Measurements from ENCODE around the gene ZNF441. TPM values are rescaled to one million over a fixed set of nuclear protein-coding genes. Genes with fewer than 3 reads are reported as not detected.
"Not testable (repeated sequence)": the region's sequence is repeated elsewhere in the genome, so short reads cannot be mapped to it uniquely, and the experiment has no call there.

The ZNF441 gene
- total and polyA plus RNA-seq, 10 of the 15 experiments (the other 5 are each of a cell fraction or from before 2014, with no cell fraction given) = 1.0 to 9.4 (median 4.3) TPM

DNA sequence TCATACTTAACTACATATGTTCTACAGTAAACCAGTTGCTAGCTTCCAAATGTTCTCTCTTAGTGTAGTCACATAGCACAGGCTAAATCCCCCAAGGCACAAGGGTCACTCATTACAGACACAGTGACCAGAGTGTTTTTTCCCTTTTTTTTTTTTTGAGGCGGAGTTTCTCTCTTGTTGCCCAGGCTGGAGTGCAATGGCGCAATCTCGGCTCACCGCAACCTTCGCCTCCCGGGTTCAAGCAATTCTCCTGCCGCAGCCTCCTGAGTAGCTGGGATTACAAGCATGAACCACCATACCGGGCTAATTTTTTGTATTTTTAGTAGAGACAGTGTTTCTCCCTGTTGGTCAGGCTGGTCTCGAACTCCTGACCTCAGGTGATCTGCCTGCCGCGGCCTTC, 9.9 kb downstream of the ZNF441 start:
- H4K20me1 ChIP-seq (ENCODE audit: control insufficient read depth, insufficient read depth); RAD21 ChIA-PET (ENCODE audit: unreplicated experiment); DNase-seq (ENCODE audit: low read depth, low spot score); H3K27ac ChIP-seq (ENCODE audit: control insufficient read depth, insufficient read depth); H3K79me2 ChIP-seq (ENCODE audit: control insufficient read depth, insufficient read depth, low read length); H3K9ac ChIP-seq (ENCODE audit: control insufficient read depth, insufficient read depth, low read length); H3K27me3 ChIP-seq (replicated peaks in 1 of 2; ENCODE audit: control insufficient read depth in 2 of 2, insufficient read depth in 2 of 2, low read length in 1 of 2); H2AFZ ChIP-seq (ENCODE audit: control insufficient read depth, low read depth, low read length); BruUV-seq (replicated peaks); H3K4me3 ChIP-seq; FAIRE-seq; CTCF ChIA-PET; SMC1A ChIA-PET (ENCODE audit: uncharacterized antibody, unreplicated experiment); in situ Hi-C loops (cut with MboI); H3K4me2 ChIP-seq (ENCODE audit: control insufficient read depth, insufficient read depth); intact Hi-C loops (cut with micrococcal nuclease; ENCODE audit: unreplicated experiment); ATAC-seq; H3K4me1 ChIP-seq (ENCODE audit: control insufficient read depth, insufficient read depth, low read length): not testable (repeated sequence)
- Histone ChIP-seq H3K9me3 (replicated peaks; ENCODE audit: control insufficient read depth, insufficient read depth, low read length) (peaks cover 43% of the 10 kb centered on the region), H3K36me3 (ENCODE audit: control insufficient read depth in 2 of 2, insufficient read depth in 2 of 2, low read length in 1 of 2) (peaks cover 6 to 11% of the 10 kb centered on the region in 2 experiments)
- WGBS (ENCODE audit: insufficient coverage, insufficient replicate concordance, low lambda C conversion rate, missing lambda C conversion rate) = 98% methylated on average over 5 of the region's 11 CpGs
- POLR2A ChIA-PET = interaction anchor here (0.7 kb wide), 1 partner anchor 557 kb away, joined by 3 read pairs; the partner anchor contains the start of gene ZNF563

DNA sequence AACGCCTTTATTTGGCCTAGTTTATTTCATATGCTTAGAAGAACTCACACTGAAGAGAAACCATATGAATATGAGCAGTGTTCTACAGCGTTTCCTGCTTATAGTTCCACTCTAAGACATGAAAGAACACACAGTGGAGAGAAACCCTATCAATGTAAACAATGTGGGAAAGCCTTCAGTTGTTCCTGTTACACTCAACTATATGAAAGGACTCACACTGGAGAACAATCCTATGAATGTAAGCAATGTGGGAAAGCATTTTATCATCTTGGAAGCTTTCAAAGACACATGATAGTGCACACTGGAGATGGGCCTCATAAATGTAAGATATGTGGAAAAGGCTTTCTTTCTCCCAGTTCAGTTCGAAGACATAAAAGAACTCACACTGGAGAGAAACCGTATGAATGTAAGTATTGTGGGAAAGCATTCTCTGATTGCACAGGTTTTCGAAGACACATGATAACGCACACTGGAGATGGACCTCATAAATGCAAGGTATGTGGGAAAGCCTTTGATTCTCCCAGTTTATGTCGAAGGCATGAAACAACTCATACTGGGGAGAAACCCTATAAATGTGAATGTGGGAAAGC, 13.7 kb downstream of the ZNF441 start:
- Histone ChIP-seq H3K4me1 (ENCODE audit: control insufficient read depth, insufficient read depth, low read length) (no peaks in the 10 kb centered on the region), H3K79me2 (ENCODE audit: control insufficient read depth, insufficient read depth, low read length) (no peaks in the 10 kb centered on the region), H3K27ac (ENCODE audit: control insufficient read depth, insufficient read depth) (no peak overlapping the region), H3K36me3 (ENCODE audit: control insufficient read depth in 2 of 2, insufficient read depth in 2 of 2, low read length in 1 of 2) (peaks cover 6 to 11% of the 10 kb centered on the region in 2 experiments), H2AFZ (ENCODE audit: control insufficient read depth, low read depth, low read length) (no peak overlapping the region), H3K4me3 (no peak overlapping the region), H3K9me3 (replicated peaks; ENCODE audit: control insufficient read depth, insufficient read depth, low read length) (peaks cover 57% of the 10 kb centered on the region), H3K27me3 (replicated peaks in 1 of 2; ENCODE audit: control insufficient read depth in 2 of 2, insufficient read depth in 2 of 2, low read length in 1 of 2) (no peaks in the 10 kb centered on the region), H4K20me1 (ENCODE audit: control insufficient read depth, insufficient read depth) (no peaks in the 10 kb centered on the region), H3K9ac (ENCODE audit: control insufficient read depth, insufficient read depth, low read length) (no peak overlapping the region), H3K4me2 (ENCODE audit: control insufficient read depth, insufficient read depth) (no peak overlapping the region)
- BruUV-seq (replicated peaks) = no TSS peak
- intact Hi-C loops (cut with micrococcal nuclease; ENCODE audit: unreplicated experiment) = no loop called here
- TF ChIP-seq SP1 (IDR thresholded peaks at IDR 0.05; ENCODE audit: low read depth, low read length) (no peak), KLF5 (IDR thresholded peaks at IDR 0.05; ENCODE audit: partially characterized antibody) (peak; percentile 67), TAF1 (IDR thresholded peaks at IDR 0.05; ENCODE audit: borderline replicate concordance, low read depth, low read length) (no peak), RCOR1 (conservative IDR thresholded peaks at IDR 0.05; ENCODE audit: low read depth, low read length) (no peak), CBX5 (IDR thresholded peaks at IDR 0.05; ENCODE audit: low read depth) (peak; percentile 77; the same call in 1 of the 2 replicates), ZNF274 (IDR thresholded peaks at IDR 0.05; ENCODE audit: insufficient read depth, insufficient read length) (peak; percentile 70), EED (IDR thresholded peaks at IDR 0.05; ENCODE audit: low read depth) (no peak)
- in situ Hi-C loops (cut with MboI) = no loop called here
- ChIA-PET CTCF (no interaction called here), RAD21 (ENCODE audit: unreplicated experiment) (no interaction called here), POLR2A (no interaction called here), SMC1A (ENCODE audit: uncharacterized antibody, unreplicated experiment) (no interaction called here)
- DNase-seq (ENCODE audit: low read depth, low spot score) (no peak), ATAC-seq (no peak), FAIRE-seq (no peak)
- WGBS (ENCODE audit: insufficient coverage, insufficient replicate concordance, low lambda C conversion rate, missing lambda C conversion rate) = 97% methylated on average over 7 of the region's 7 CpGs
